ENCODE data around the gene MTHFR. TPM values are rescaled to one million over a fixed set of nuclear protein-coding genes. Genes with fewer than 3 reads are reported as not detected.

MTHFR gene
- total RNA-seq, 1 donor from 2014 or later, result 47.9 TPM

DNA sequence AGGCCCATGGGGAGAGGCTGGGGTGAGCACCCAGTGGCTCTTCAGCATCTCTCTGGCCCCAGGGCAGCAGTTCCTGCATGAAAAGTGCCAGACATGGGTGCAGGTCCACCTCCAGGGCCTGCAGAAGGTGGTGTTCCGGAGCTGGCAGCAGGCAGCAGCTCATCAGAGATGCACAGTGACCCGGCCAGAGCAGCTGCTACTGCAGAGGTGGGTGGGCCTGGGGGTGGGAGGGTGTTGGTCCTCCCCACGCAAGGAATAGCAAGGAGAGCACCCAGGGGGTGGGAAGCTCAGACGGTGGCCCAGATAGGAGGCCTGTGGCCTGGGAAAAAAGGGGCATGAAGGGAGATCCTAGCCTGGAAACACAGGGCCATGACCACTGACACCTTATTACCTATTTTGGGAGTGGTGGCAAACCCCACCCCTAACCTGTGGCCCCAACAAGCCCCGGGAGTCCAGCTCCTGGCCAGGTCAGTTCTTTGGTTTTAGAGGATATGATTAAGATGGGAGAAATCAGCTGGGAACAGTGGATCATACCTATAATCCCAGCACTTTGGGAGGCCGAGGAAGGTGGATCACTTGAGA is 23.5 kb downstream of the MTHFR start:
- DNase-seq (ENCODE audit: extremely low spot score in 2 of 2), result no peak
- H3K27ac ChIP-seq, result no peak overlapping the region
- no peaks in the 10 kb centered on the region for H3K36me3 ChIP-seq
- intact Hi-C loops (cut with DNase I), result no loop called here
- H3K9me3 ChIP-seq, result no peaks in the 10 kb centered on the region
- peaks cover 31% of the 10 kb centered on the region for H3K4me1 ChIP-seq
- no peak overlapping the region for H3K4me3 ChIP-seq
- TF ChIP-seq, protein P1, sequence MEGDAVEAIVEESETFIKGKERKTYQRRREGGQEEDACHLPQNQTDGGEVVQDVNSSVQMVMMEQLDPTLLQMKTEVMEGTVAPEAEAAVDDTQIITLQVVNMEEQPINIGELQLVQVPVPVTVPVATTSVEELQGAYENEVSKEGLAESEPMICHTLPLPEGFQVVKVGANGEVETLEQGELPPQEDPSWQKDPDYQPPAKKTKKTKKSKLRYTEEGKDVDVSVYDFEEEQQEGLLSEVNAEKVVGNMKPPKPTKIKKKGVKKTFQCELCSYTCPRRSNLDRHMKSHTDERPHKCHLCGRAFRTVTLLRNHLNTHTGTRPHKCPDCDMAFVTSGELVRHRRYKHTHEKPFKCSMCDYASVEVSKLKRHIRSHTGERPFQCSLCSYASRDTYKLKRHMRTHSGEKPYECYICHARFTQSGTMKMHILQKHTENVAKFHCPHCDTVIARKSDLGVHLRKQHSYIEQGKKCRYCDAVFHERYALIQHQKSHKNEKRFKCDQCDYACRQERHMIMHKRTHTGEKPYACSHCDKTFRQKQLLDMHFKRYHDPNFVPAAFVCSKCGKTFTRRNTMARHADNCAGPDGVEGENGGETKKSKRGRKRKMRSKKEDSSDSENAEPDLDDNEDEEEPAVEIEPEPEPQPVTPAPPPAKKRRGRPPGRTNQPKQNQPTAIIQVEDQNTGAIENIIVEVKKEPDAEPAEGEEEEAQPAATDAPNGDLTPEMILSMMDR (IDR thresholded peaks at IDR 0.05), result no peak
- TF ChIP-seq POLR2A (IDR thresholded peaks at IDR 0.05) (no peak), POLR2AphosphoS5 (IDR thresholded peaks at IDR 0.05; ENCODE audit: insufficient read depth in 1 of 2, low read depth in 1 of 2) (no peak)
- no peaks in the 10 kb centered on the region for H3K27me3 ChIP-seq

DNA sequence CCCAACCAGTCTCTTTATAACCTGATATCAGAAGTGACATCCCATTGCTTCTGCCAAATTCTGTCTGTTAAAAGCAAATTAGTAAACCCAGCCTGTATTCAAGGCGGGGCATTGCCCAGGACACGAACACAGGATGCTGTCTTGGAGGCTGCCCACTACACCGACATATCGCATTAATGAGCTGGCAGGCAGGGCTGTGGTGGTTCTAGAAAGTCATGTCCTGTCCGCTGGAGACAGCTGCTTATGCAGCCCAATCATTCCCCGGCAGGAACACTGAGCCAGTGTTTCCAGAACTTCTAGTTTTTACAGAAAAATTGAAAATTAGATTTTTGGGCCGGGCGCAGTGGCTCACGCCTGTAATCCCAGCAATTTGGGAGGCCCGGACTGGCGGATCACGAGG is 24.5 kb downstream of the MTHFR start:
- Histone ChIP-seq H3K36me3 (no peaks in the 10 kb centered on the region), H3K4me1 (peaks cover 22% of the 10 kb centered on the region), H3K9me3 (no peaks in the 10 kb centered on the region), H3K27ac (no peak overlapping the region), H3K27me3 (no peaks in the 10 kb centered on the region), H3K4me3 (no peak overlapping the region)
- intact Hi-C loops (cut with DNase I), result no loop called here
- no peak for TF ChIP-seq POLR2AphosphoS5 (IDR thresholded peaks at IDR 0.05; ENCODE audit: insufficient read depth in 1 of 2, low read depth in 1 of 2)
- TF ChIP-seq, protein P1 (IDR thresholded peaks at IDR 0.05), result no peak
- no peak for TF ChIP-seq POLR2A (IDR thresholded peaks at IDR 0.05)
- DNase-seq (ENCODE audit: extremely low spot score in 2 of 2), result no peak

DNA sequence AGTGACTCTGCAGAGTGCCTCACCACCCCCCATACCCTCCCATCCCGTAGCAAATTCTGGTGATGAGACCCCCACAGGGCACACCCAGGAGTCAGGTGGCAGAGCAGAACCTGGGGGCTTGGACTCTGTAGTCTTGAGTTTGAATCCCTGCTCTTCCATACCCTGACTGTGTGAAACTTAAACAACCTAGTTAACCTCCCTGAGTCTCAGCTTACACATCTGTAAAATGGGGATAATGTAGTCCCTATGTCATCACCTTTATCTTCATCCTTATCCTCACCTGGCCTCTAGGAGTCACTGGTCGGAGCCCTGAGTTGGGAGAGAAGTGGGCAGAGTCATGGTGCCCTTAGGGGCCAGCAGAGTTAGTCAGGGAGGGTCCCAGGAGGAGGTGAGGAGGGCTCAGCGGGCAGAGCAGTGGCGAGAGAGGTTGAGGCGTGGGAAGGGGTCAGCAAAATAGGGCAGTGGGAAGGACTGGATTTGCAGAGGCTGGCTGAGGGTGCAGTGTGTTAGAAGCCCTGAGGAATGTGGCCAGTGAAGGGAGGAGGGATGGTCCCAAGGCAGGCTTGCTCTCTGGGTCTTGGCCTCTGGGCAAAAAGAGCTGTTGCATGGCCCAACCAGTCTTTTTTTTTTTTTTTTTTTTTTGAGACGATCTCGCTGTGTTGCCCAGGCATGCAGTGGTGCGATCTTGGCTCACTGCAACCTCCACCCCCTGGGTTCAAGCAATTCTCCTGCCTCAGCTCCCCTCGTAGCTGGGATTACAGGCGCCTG is 25.2 kb downstream of the MTHFR start:
- Histone ChIP-seq H3K27ac (no peak overlapping the region), H3K4me1 (peaks cover 14% of the 10 kb centered on the region), H3K9me3 (no peaks in the 10 kb centered on the region), H3K27me3 (no peaks in the 10 kb centered on the region), H3K4me3 (no peak overlapping the region), H3K36me3 (no peaks in the 10 kb centered on the region)
- intact Hi-C loops (cut with DNase I), result no loop called here
- DNase-seq (ENCODE audit: extremely low spot score in 2 of 2), result no peak
- TF ChIP-seq, protein P1 (IDR thresholded peaks at IDR 0.05), result no peak
- no peak for TF ChIP-seq POLR2AphosphoS5 (IDR thresholded peaks at IDR 0.05; ENCODE audit: insufficient read depth in 1 of 2, low read depth in 1 of 2)
- no peak for TF ChIP-seq POLR2A (IDR thresholded peaks at IDR 0.05)

DNA sequence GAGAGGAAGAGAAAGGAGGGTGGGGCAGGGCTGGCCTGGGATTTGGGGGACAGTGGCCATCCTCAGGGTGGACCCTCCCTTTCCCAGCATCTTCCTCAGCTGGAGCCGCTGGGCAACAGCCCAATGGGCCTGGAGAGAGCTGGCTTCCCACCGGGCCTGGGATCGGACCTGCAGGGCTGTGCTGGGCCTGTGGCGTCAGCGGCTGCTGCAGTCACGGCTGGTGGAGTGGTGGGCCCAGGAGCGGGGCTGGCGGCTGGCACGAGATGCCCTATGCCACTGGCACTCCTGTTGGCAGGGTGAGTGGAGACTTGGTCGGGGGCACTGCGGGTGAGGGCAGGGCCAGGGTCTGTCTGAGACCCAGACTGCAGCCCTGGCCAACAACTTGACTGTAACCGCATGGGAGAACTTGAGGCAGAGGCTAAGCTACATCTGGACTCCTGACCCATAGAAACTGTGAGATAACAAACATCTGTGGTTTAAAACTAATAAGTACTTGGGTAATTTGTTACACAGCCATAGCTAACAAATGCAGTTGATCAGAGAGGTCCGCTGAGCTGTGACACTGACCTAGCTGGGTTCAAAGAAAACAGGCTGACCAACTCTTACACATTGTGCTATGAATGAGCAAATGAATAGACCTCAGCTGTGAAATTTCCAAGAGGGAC is 25.9 kb downstream of the MTHFR start:
- Histone ChIP-seq H3K9me3 (no peaks in the 10 kb centered on the region), H3K36me3 (no peaks in the 10 kb centered on the region), H3K4me1 (peaks cover 7% of the 10 kb centered on the region), H3K27ac (no peak overlapping the region), H3K4me3 (no peak overlapping the region), H3K27me3 (no peaks in the 10 kb centered on the region)
- intact Hi-C loops (cut with DNase I), result no loop called here
- TF ChIP-seq POLR2AphosphoS5 (IDR thresholded peaks at IDR 0.05; ENCODE audit: insufficient read depth in 1 of 2, low read depth in 1 of 2) (no peak), POLR2A (IDR thresholded peaks at IDR 0.05) (no peak)
- TF ChIP-seq, protein P1 (IDR thresholded peaks at IDR 0.05), result no peak
- DNase-seq (ENCODE audit: extremely low spot score in 2 of 2), result no peak

Data from vagina (tissue), 2 donors.